Activated CD8-positive, alpha-beta memory T cell treated with anti-CD3 and anti-CD28 coated beads, Interleukin-2, amount 50 U/mL, for 24 hours (primary cell): ENCODE results near the gene PTPRG.
"Not testable (repeated sequence)": the region's sequence is repeated elsewhere in the genome, so short reads cannot be mapped to it uniquely, and the experiment has no call there.

Source experiments
- DNase-seq: peaks from one replicate; pipeline ENCODE4 v3.0.0-alpha.2; 2020; ENCODE audit errors: extremely low read depth

The PTPRG gene

DNA sequence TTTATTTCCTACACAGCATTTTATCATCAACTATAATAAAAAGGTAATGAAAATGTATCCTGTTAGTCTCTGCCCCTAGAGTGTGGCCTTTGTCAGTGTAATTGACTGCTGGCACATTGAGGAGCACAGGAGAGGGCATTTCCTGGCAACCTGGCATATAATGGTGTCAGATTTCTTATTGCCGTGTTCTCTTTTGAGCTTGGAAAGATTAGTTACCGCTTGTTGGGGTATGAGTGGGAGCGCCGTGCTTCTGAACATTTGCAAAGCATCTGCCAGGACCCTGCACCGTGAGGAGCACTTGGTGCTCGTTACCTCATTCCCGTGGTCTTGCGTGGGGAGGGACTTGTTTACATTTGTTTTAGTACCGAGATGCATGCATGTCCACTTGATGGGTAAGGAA lies 124.4 kb downstream of the PTPRG start:
- no peak for DNase-seq

DNA sequence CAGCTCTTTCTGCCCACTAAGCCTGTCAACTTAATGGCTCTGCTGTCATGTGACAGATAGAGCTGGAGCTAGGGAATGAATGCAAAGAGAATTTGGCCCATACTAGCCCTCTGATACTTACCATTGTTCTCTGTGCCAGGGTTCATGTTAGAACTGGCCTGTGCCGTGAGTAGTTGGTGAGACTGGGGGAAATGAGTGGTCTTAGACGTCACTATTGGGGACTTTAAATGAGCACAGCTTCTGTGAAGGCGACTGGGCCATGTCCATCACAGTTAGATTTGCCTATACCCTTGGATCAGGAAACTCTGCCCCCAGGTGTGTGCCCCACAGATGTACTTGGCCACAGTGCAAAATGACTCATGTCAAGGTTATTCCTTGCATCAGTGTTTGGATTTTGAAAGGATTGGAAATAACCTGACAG lies 124.9 kb downstream of the PTPRG start:
- DNase-seq: no peak

DNA sequence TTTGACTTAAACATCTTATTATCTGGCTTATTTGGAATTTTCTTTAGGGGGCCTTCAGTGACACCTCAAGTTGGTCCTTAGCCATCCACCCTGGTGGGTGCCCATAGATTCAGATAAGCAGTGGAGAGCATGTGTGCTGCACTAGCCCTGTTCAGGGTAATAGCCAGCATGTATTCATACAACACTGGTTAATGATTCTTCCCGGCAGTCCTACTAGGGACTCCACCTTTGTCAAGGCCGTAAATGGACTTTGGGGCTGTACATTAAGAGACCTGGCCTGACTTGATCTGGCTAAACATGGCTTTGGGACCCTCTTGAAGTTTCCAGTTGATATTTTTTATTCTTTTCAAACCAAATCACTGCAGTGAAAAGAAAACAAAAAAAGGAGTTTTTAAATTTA lies 125.8 kb downstream of the PTPRG start:
- no peak for DNase-seq

DNA sequence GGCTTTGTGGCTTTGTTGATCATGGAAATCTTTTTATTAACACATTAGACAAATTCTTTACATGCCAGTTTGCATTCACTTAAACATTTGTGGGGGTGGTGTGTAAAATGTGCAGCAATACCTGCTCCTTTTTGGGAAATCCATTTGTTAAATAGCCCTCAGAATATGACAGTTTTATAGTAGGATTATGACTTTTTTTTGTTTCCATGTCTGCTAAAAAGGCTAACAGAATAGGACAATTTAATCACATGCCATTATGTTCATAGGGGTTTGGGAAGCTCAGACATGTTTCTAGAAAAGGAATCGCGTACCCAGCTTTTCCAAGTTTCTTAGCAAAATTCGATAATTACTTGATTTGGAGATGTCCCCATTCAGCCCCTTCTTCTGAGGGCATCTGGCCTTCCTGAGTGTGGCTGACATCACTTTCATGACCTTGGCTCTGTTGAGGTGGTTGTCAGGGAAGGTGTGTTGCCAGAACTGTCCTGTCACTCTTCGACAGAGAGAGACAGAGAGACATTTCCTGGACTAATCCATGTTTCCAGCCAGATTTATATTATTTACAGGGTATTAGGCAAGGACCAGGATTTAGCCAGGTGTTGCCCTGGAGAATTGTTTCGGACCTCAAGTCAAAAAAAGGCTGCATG lies 126.4 kb downstream of the PTPRG start:
- DNase-seq: no peak

DNA sequence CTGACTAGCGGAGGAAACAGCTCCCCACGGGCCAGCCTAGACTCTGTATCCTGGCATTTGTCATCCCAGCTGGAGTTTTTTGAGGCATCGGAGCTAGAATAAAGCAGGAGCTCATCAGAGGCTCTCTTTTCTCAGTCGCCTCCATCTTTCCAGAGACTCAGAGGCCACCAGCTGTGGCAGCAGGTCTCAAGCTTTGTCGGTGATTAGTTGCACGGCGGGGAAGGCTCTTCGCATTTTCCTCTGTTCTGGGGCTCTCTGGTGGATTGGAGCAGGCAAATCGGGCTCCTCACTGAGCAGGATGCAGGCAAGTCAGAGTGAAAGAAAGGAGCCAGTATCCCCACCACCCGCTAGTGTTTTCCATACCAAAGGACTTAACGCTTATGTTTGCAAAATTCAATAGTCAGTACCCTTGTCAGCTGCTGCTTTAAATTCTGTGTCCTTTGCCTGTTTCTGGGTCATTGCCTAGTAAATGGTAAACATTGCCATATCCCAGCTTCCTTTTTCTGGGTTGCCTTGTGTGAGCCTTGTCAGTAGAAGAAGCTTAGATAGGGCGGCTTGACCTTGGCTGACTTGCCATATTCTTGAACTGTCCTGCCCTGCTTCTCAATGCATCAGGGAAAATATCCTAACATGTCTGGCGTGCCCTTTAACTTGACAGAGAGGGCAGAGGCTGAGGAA lies 127.1 kb downstream of the PTPRG start:
- no peak for DNase-seq

DNA sequence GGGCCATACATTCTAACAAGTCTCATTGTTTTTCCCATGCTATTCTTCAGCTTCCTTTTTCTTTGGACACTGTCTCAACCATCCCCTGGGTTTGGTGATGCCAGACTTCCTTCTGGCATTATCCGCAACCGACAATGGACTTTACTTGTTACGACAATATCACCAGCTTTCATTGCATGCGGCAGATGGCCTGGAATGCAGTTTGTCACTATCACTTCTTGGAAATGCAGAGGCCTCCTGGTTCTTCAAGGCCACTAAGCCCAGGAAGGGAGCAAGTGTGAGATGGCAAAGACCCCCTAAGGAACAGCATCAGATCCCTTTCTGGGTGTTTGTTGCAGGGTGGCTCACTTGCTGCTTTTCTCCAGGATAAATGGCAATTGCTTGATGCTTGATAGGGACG lies 128.6 kb downstream of the PTPRG start:
- DNase-seq: no peak

DNA sequence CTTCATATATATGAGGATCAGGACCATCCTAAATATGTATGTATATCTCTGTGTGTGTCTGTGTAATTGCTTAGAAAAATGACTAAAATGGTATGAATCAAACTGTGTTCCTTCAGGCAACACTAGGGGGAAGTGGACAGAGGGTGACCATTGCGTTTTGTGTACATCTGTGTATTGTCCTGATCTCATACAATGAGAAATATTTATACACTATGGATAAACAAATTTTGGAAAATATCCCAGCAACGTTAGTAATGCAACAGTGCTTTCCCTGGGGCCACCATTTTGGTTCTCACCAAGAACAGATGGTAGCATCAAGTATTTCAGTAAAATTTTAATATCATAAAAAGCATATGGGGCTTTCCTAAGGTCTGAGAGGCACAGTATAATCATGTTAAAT lies 130.1 kb downstream of the PTPRG start:
- DNase-seq: no peak

DNA sequence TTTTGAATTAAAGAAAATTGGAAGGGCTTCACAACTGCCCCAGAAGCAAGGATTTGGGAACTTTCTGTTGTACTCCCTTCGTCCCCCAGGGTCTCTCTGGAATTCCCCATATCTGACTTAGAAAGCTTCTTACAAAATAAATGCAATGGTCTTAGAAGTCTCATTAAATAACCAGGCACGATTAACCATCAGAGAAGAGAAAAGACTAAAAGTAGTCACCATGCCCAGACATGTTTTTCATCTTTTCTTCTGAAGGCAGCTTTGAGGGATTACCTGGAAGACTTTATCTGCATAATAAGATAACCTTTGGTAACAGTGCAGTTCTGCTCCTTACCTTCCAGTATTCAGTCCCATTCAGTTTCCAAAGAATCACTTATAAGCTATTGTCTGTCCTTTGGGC lies 135.9 kb downstream of the PTPRG start:
- no peak for DNase-seq

DNA sequence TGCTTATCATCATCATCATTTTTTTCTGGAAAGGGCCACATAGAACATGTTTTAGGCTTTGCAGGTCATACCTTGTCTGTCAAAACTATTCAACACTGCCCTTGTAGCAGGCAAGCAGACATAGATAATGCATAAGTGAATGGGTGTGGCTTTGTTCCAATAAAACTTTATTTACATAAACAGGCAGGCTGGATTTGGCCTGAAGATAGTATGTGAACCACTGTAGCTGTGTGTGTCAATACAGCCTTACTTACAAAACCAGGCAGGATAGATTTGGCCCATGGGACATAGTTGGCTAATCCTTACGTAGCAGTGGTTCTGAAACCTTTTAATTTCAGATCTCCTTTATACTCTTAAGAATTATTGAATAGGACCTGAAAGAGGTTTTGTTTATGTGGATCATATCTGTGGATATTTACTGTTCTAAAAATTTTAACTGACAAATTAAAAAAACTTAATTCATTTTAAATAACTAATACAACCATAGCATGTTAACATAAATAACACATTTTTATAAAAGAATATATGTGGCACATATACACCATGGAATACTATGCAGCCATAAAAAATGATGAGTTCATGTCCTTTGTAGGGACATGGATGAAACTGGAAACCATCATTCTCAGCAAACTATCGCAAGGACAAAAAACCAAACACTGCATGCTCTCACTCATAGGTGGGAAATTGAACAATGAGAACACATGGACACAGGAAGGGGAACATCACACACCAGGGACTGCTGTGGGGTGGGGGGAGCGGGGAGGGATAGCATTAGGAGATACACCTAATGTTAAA lies 137.1 kb downstream of the PTPRG start:
- not testable (repeated sequence) for DNase-seq

DNA sequence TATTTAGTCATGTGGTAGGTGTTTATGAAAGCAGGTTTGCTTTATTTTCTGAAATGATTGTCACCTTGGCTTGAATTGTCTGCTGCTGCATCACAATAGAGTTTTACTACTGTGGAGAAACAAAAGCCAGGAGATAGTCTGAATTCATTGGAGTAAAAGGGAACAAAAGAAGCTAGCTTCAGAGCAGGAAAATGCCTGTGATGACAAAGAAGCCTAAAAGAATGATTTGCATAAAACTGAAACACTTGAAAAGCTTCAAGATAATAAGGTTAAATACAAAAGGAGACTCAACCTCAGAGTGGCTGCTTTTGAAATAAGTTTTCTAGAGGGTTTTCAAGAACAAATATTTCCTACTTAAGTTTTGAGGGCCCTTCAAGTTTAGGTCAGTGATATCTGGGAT lies 138.3 kb downstream of the PTPRG start:
- no peak for DNase-seq

DNA sequence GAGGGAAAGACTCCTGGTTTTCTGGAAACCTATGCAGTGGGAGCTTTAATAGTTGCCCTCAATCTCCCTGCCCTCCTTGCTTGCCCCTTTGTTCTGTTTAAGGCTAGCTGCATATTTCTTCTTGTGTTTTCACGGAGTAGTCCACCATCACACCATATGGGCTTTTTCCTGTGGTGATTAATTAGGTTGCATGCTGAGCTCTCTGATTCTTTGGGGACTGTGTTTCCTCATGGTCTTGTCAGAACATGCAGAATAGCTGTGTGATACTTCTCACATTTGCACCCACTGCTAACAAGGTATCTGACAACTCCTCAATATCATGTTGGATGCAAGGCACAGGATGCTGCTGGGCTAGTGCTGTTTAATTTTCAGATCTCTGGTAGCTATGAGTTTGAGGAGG lies 139.6 kb downstream of the PTPRG start:
- no peak for DNase-seq

DNA sequence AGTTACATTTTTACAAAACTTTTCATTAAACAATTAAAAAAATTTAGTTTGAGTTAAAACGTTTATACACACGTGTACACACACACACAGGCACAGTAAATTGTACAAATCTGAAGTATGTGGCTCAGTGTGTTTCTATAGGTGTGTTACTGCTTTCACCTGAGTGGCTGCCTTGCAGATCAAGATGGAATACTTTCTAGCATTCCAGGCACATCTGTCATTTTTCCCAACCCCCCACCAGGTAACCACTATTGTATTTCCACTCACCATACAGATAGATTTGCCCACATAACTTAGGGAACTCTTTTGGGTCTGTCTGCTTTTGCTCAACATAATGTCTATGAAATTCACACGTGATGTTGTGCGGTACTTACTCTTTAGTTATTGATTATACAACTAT lies 141.1 kb downstream of the PTPRG start:
- DNase-seq: no peak

DNA sequence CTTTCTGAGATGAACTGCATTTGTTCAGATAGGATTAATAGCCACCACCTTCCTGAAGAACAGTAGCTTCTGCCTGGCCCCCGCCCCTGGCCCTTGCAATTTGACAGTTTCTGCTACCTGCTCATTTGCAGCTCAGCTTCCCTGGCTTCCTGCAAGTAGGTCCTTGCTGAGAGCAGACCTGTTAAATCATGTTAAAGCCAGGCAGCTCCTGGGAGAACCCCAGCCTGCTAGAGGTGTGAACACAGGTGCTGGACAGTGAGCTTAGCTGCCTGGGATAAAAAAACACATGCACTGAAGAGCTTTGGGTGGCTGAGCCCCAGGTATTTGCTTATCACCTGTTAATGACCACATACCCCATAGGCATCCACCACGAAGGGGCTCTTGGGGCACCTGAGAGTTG lies 143.4 kb downstream of the PTPRG start:
- DNase-seq: no peak

DNA sequence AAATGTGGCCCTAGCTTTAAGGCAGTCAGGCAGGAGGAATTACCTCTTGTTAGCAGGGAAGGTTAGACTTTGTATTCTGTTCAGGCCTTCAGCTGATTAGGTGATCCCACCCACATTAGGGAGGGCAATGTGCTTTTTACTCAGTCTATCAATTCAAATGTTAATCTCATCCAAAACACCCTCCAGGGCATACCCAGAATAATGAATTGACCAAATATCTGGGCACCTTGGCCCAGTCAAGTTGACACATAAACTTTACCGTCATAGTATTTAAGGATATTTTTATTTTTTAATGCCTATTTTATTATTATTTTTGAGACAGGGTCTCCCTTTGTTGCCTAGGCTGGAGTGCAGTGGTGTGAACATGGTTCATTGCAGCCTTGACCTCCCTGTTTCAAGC lies 146.1 kb downstream of the PTPRG start:
- DNase-seq: no peak

DNA sequence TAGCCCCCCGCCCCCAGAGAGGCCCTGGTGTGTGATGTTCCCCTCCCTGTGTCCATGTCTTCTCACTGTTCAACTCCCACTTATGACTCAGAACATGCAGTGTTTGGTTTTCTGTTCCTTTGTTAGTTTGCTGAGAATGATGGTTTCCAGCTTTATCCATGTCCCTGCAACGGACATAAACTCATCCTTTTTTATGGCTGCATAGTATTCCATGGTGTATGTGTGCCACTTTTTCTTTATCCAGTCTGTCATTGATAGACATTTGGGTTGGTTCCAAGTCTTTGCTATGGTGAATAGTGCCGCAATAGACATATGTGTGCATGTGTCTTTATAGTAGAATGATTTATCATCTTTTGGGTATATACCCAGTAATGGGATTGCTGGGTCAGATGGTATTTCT lies 149.5 kb downstream of the PTPRG start:
- not testable (repeated sequence) for DNase-seq

DNA sequence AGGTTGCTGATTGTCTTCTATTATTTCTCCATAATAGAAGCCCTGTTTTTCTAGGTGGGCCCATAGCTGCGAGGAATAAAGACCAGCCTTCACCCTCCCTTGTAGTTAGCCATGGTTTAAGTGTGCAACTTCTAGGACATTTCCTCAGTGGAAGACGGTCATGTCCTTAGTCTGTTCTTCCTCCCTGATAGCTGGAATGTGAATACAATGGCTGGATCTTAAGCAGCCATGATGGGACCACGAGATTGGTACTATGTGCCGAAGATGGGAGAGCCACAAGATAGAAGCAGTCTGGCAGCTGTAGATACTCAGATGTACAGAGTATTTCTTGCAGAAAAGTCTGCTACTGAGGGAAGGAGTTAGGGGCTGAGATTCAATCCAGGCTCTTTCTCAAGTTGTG lies 152.9 kb downstream of the PTPRG start:
- DNase-seq: no peak

DNA sequence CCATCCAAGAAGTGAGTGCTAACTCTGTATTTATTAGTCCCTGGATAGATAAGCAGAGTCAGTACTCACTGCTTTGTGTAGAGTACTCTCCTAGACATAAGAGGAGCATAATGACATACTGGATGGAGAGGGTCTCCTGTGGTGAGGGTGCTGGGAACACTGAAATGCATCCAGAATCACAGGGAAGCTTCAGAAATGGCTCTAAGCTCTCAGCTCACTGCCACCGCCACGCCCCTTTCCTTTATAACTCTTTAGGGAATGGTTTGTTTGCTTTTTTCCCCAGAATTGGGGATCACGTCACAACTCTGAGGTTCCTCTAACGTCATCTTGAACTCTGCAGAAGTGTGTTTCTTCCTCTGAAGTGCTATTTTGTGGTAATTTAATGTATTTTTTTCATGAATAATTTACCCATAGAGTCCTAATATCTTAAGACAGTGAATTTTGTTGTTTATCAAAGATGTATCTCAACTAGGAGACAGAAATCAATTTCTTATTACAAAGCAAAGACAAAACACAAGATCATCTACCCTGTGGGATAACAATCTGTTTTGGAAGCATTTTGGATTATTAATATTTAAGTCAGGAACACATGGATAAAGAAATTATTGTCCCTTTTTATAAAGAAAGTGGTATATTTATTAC lies 154.6 kb downstream of the PTPRG start:
- DNase-seq: no peak

DNA sequence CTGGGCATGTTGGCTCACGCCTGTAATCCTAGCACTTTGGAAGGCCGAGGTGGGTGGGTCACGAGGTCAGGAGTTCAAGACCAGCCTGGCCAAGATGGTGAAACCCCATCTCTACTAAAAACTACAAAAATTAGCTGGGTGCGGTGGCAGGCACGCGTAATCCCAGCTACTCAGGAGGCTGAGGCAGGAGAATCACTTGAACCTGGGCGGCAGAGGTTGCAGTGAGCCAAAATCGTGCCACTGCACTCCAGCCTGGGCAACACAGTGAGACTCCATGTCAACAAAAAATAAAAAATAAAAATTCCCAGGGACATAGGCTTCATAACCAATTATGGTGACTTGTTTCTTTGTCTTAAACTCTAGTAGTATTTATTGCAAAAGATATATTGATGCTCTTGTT lies 155.3 kb downstream of the PTPRG start:
- DNase-seq: not testable (repeated sequence)

DNA sequence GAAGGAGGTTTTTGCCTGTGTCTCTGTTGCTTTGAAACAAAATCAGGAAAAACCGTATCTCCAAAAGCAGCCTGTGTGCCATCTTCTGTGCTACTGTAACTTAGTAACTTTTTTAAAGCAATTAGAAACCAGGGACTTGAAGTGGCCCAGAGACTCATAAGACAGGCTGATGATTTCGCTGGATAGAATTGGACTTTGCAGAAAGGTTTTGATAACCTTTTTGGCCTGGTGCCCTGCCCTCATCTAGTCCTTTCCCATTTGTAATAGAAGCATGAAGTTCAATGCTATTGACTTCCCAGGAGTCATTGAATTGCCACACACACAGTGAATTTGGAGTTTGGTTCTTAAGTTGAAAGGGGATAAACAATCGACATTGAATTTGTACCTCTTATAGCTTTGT lies 157.2 kb downstream of the PTPRG start:
- DNase-seq: no peak

DNA sequence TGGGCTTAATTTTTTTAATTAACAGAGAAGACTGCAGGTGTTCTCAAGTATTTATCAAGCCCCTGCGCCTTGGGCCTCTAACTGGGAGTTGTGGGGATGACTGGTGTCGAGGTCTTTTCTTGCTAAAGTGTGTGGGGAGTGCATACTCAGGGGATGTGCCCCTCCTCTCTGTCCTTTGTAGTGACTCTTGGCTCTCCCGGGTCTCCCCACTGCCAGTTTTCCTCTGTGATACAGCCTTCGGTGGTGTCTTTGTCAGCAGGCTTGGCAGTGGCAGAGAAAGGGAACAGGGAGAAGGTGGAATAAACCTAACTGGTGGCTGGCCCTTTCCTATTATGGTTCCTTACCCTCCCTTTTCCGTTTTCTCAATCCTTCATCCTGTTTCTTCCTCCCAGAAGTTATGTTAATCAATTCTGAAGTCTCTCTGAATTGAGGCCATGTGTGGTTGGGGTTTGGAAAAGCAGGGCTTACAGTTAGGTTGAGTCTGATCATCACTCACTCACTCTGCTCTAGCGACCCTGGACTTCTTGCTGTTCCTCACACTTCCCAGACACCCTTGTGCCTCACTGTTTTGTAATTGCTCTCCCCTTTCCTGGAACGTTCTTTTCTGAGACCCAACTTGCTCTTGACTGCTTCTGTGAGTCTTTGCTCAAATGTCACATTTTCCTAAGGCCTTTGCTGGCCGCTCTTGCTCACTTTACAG lies 158.1 kb downstream of the PTPRG start:
- DNase-seq: no peak

DNA sequence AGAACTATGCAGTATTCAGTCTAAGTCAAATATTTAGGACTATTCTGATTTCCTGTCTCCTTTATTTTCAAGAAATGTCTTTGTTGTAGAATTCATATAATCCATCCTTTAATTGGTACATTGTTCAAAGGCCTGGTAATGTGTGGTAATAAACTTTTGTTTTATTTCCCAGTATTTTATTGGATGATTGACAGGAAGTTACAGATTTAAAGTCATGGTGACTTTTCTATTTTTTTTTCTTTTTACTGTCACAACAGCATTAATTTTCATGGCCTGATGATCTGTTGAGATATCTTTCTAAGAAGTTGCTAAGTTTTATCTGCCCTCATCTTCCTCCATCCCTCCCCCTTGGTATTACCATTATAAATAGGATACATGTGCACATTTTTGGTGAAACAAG lies 161.7 kb downstream of the PTPRG start:
- DNase-seq: no peak

DNA sequence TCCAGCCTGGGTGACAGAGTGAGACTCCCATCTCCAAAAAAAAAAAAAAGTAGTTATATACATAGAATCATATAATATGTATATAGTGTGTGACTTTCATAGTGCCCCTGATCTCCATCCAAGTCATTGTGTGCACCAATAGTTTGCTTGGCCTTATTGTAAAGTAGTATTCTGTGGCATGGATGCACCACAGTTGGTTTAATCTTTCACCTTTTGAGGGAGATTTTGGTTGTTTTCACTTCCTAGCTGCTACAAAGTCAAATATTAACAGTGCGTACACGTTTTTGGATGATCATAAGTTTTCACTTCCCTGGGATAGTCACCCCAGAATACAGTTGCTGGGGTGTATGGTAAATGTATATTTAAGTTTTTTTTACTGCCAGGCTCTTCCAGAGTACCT lies 162.8 kb downstream of the PTPRG start:
- no peak for DNase-seq
